NCI-H2196 (cell line): Measurements from ENCODE around the gene M1AP.

Experiments used
- DNase-seq: peaks from one replicate; lab custom pipeline; 2025; ENCODE audit not compliant: unreplicated experiment; lab: John Stamatoyannopoulos, UW

Gene M1AP

GRCh38 chr2:74526649-74527230 lies 121.4 kb downstream of the M1AP start:
- DNase-seq = no peak

- no peak for DNase-seq
Measured at GRCh38 chr2:74525717-74526648, 122.1 kb downstream of the M1AP start, which contains the start of gene DQX1. DQX1 (minus strand) TSS chr2:74526231; CDS start chr2:74525729, 502 bp downstream.

DNA sequence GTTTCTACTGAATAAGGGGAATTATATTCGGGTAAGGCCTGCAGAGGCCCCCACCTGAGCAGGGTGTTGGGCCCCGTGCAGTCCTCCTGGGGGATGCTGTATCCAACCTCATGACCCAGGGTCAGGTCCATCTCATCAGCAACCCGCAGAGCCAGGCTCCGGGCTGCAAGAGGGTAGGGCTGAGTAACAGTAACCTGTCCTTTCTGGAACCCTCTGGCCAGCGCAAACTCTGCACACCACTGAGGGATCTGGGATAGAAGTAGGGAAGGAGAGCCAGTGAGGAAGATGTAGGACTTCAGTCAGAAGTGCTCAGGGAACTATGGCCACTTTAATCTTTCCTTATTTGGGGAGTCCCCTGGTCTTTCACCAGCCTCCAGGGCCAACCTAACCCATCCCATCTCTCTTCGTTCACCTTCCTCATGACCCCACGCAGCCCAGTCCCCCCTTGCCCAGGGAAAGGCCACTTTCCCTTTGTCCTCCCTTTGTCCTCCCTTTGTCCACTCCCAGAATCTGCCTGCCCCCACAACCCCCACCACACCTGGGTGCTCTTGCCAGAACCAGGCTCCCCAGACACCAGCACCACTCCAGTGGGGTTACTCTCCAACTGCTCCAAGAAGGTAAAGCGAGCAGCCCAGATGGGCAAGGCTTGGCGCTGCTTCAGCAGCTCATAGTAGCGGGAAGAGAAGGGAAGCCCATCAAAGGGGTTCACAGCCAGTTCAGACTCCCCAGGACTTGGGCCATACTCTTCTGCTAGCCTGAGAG lies 123.0 kb downstream of the M1AP start:
- no peak for DNase-seq

- no peak for DNase-seq
Measured at GRCh38 chr2:74524005-74524404, 124.1 kb downstream of the M1AP start.

DNA sequence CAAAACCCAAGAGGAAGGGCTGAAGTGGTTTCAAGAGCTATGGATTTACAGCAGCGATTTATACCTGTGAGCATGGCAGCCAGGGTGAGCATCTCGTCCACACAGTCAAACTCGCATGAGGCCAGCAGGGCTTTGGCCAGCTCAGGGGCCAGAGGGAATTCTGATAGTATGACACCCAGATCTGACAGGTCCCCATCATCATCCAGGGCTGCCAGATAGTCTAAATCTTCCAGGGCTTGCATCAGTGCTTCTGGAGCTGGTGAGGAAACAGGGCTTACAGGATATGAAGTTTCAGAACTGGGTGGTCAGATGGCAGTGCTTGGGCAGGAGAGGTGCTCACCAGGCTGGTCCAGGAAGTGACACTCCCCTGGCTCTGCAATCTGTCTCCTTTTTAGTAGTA lies 125.6 kb downstream of the M1AP start:
- no peak for DNase-seq

DNA sequence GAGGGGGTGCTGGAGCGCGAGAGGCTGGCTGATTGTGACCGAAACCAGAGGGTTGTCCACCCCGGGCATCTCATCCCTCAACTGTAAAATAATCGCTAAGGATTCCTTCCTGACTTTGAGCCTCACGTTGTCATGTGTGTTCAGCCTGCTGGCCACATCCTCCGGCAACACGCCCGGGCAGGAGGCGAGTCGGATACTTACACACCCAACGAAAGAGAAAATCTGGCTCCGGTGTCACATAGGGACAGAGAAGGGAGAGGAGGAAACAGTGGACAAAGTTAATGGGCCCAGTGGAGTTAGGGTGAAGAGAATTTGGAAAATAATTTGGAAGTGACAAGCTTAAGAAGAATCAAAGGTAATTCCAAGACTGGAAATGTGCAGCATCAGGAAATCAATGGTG lies 131.5 kb downstream of the M1AP start:
- no peak for DNase-seq

GRCh38 chr2:74515981-74516633 lies 132.0 kb downstream of the M1AP start:
- no peak for DNase-seq

DNA sequence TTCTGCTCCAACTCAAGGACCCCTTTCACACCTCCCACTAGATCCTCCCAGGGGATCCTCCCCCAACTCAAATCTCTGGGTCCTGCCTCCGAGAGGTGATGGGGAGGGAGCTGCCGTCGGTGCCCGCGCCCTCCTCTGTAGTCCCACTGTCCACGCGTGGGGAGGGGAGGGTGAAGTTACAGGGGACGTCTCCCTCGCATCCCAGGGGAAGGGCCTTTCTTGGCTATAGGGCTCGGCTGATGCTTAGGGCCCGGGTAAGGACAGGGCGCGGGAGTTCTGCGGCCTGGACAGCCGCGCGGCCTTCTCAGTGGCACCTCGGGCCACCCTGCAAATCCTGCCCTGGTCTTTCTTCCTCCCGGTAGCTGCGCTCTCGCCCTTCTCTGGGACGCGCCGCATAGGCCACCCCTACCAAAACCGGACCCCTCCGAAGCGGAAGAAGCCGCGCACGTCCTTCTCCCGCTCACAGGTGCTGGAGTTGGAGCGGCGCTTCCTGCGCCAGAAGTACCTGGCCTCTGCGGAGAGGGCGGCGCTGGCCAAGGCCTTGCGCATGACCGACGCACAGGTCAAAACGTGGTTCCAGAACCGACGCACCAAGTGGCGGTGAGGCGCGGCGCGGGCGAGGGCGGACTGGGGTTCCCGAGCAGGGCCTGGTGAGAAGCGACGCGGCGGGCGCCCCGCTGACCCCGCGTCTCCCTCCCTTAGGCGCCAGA lies 132.7 kb downstream of the M1AP start:
- DNase-seq = no peak

DNA sequence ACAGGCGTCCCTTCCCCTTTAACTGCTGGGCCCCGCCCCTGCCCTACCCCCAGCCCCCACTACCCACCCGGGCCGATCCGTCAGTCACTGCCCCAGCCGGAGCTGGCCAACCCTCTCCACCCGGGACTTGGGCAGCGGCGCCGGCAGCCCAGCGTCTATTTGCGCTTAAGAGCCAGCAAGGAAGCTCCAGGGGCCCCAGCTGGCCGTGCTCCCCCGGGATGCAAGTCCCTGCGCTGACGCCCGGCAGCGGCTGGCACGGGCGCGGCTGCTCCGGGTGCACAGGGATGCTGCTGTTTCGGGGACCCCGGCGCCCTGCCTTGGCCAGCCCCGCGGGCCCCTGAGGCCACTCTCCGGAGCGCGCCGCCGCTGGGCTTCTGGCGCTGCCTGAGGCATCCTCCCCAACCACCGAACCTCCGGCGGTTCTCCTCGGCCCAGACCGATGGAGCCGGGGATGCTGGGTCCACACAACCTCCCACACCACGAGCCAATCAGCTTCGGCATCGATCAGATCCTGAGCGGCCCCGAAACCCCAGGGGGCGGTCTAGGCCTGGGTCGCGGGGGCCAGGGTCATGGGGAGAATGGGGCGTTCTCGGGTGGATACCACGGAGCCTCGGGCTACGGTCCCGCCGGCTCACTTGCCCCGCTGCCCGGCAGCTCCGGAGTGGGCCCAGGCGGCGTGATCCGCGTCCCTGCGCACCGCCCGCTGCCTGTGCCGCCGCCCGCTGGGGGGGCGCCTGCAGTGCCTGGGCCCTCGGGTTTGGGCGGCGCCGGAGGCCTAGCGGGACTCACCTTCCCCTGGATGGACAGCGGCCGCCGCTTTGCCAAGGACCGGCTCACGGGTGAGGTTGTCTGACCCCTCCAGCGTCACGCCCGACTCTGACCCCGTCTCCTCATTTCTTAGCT lies 133.5 kb downstream of the M1AP start, which contains the start of gene TLX2:
TSS of gene TLX2 (plus strand) at position 83 of the 903 bp plus-strand sequence. CDS start at position 440, 357 bp downstream.
- no peak for DNase-seq

GRCh38 chr2:74513605-74514367 lies 134.3 kb downstream of the M1AP start:
- no peak for DNase-seq

DNA sequence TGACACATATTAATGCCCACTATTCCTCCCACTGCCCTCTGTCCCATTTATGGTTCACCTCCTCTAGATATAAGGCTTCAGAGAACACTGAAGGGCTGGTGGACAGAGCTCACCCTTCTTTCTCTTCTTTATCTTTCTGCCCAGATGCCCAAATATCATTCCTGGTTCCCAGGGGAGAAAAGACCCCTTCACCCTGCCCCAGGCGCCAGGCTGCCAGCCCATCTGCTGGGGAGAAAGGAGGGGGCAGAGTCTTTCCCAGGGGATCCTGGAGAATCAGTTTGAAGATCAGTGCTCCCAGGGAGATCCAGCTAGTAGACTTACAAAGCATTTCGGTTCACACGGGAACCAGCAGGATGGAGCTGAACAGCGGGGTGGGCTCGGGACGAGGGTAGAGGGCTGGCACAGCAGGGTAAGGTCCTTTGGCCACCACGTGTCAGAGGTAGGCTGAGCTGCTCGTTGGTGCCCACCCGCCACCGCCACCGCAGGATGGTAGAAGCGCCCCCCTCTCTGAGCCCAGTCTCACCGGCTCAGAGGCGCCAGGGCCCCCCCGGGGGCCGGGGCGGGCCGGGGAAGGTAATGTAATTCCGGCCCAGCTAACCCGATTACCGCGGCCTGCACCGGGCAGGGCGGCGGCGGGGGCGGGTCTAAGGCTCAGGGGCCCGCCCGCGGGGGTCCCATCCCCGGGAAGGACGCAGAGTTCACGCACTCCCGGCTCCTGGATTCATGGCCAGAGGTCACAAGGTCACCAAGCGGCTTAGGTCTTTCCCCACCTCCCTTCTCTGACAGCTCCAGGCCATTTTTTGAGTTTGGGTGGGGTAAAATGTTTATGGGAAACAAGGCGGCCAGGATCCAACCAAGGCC lies 135.2 kb downstream of the M1AP start:
- no peak for DNase-seq

- DNase-seq = no peak
Measured at GRCh38 chr2:74511104-74511989, 136.8 kb downstream of the M1AP start.

GRCh38 chr2:74510272-74510671 lies 137.9 kb downstream of the M1AP start:
- no peak for DNase-seq

DNA sequence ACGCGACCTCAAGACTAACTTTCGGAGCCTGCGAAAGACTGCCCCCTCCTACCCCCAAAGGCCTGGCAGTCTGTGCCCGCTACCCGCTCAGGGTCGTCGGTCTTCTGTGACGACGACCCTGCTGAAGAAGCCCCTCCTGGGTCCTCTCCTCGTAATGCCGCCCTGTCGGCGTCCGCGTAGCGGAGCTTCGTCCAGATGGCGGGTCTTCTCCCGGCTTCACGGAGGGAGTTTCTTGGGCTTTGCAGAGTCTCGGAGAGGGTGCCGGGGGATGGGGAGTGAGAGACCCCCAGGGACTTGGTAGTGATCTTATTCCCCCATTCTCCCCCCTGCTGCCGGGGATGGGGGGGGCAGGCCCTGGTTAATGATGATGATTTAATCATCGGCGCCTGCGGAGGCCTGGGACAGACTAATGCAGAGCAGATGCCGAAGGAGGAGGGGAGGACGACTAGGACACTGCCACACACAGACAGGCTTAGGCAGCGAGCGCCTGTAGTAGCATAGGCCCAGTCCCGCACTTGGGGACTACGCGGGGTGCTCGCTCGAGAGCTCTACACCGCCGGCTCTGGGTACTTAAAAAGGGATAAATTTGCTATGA lies 140.1 kb downstream of the M1AP start:
- no peak for DNase-seq
